Colonic mucosa (tissue), 4 donors: ENCODE measurements around the gene SPNS1. TPM values are rescaled to one million over a fixed set of nuclear protein-coding genes. Genes with fewer than 3 reads are reported as not detected.
"Not testable (repeated sequence)": the region's sequence is repeated elsewhere in the genome, so short reads cannot be mapped to it uniquely, and the experiment has no call there.

Experiments
- DNase-seq: peaks from one replicate; pipeline ENCODE4 v3.0.0-alpha.2; 2020
- H3K27ac ChIP-seq: fragments of 200-600 bp; one replicate; pipeline ENCODE4 v1.8.0; 2021
- H3K27me3 ChIP-seq: fragments of 200-600 bp; one replicate; pipeline ENCODE4 v1.8.0; 2021
- H3K36me3 ChIP-seq: fragments of 200-600 bp; one replicate; pipeline ENCODE4 v1.8.0; 2021
- H3K4me1 ChIP-seq: fragments of 200-600 bp; one replicate; pipeline ENCODE4 v1.8.0; 2021; ENCODE audit warnings: mild to moderate bottlenecking
- H3K4me3 ChIP-seq: fragments of 200-600 bp; one replicate; pipeline ENCODE4 v1.8.0; 2021
- H3K9ac ChIP-seq, 2 donors: one replicate each; pipeline ENCODE4 v1.7.0; 2013; ENCODE audit warnings: control low read depth in 2 of 2, low read depth in 2 of 2, low read length in 2 of 2
- H3K9me3 ChIP-seq: fragments of 200-600 bp; one replicate; pipeline ENCODE4 v1.8.0; 2021
- intact Hi-C: fragments of 100-400 bp; cut with DNase I; formaldehyde crosslinking; loops from one replicate; pipeline ENCODE4 v1.14.1; 2022
- total RNA-seq, 2 donors: library from RNA; stranded (reverse); fragmentation: NEBNext Ultra II Directional in 1 of 2; extraction: Animal tissue kit (Norgen Biotek cat#: 25700) in 1 of 2; gene quantifications; one replicate each; pipeline ENCODE4 v1.2.1, GENCODE V29; 2021
- TF ChIP-seq, protein P1 (sequence below): fragments of 200-600 bp; IDR thresholded peaks from one replicate; pipeline ENCODE4 v1.8.0; 2022; ENCODE audit warnings: antibody characterized with exemption, mild to moderate bottlenecking
- donor health status: healthy.
- donor health status: DM: no; HTN: no; CAD: no.
- donor health status: DM: no; HTN: no; CAD: no.

The SPNS1 gene
- total RNA-seq, 2 donors from 2014 or later: 30.3 to 56.3 TPM

DNA sequence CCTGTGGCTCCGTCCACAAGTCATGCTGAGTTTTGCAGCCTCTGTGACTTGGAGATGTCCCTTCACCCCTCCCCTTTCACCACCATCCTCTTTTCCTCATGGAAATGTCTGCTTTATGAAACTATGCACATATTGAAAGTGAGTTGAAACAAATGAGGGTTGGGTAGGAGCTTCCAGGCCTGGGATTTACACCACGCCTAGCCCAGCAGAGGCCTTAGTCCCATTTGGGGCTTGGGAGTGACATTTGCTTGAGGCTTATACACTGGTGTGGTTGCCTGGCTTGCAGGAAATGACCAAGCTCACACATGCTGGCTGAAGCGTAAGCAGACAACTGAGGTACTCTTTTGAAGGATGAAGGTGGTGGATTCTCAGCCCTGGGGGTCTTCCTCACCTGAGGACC is 10.5 kb upstream of the SPNS1 start:
- no peaks in the 10 kb centered on the region for H3K27me3 ChIP-seq
- H3K9ac ChIP-seq: no peak overlapping the region
- DNase-seq: no peak
- TF ChIP-seq, protein P1, sequence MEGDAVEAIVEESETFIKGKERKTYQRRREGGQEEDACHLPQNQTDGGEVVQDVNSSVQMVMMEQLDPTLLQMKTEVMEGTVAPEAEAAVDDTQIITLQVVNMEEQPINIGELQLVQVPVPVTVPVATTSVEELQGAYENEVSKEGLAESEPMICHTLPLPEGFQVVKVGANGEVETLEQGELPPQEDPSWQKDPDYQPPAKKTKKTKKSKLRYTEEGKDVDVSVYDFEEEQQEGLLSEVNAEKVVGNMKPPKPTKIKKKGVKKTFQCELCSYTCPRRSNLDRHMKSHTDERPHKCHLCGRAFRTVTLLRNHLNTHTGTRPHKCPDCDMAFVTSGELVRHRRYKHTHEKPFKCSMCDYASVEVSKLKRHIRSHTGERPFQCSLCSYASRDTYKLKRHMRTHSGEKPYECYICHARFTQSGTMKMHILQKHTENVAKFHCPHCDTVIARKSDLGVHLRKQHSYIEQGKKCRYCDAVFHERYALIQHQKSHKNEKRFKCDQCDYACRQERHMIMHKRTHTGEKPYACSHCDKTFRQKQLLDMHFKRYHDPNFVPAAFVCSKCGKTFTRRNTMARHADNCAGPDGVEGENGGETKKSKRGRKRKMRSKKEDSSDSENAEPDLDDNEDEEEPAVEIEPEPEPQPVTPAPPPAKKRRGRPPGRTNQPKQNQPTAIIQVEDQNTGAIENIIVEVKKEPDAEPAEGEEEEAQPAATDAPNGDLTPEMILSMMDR: no peak
- peaks cover 19% of the 10 kb centered on the region for H3K36me3 ChIP-seq
- H3K4me1 ChIP-seq: no peaks in the 10 kb centered on the region
- no peaks in the 10 kb centered on the region for H3K9me3 ChIP-seq
- H3K4me3 ChIP-seq: no peak overlapping the region
- H3K27ac ChIP-seq: no peak overlapping the region
- intact Hi-C loops: no loop called here

DNA sequence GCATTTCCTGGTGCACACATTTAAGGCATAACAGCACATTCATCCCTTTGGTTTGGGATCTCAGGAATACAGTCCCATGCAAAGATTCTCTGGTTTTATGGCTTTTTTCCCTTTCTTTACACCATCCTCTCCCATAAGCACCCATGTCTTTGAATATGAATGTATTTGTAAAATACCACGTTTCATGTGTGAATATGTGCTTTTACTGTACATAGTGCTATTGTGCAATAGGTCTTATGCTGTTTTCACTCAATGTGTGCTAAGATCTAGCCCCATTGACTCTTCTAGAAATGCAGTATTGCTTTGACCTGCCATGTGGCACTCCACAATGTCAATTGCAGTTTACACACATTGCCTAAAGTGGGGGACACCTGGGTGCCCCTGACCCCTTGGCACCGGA is 10.1 kb upstream of the SPNS1 start:
- intact Hi-C loops: no loop called here
- H3K4me1 ChIP-seq: no peaks in the 10 kb centered on the region
- H3K4me3 ChIP-seq: no peak overlapping the region
- H3K27ac ChIP-seq: no peak overlapping the region
- no peaks in the 10 kb centered on the region for H3K27me3 ChIP-seq
- H3K9me3 ChIP-seq: no peaks in the 10 kb centered on the region
- TF ChIP-seq, protein P1: no peak
- peaks cover 19% of the 10 kb centered on the region for H3K36me3 ChIP-seq
- no peak overlapping the region for H3K9ac ChIP-seq
- DNase-seq: no peak

DNA sequence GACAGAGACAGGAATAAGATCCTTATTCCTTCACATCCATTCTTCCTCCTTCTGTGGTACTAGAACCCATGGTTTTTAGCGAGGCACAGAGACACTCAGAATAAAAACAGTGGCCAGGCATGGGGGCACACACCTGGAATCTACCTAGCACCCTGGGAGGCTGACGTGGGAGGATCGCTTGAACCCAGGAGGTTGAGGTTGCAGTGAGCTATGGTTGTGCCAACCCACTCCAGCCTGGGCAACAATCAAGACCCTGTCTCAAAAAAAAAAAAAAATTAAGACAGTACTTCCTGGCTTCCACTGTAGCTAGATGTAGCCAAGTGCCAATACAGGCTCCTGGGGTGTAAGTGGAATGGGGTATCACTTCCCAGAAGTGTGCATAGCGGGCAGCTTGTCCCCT is 7.4 kb upstream of the SPNS1 start:
- Histone ChIP-seq H3K4me3 (no peak overlapping the region), H3K36me3 (peaks cover 19% of the 10 kb centered on the region), H3K9ac (no peak overlapping the region), H3K27ac (no peak overlapping the region), H3K27me3 (no peaks in the 10 kb centered on the region), H3K4me1 (no peaks in the 10 kb centered on the region), H3K9me3 (no peaks in the 10 kb centered on the region)
- TF ChIP-seq, protein P1: no peak
- intact Hi-C loops: no loop called here
- no peak for DNase-seq

DNA sequence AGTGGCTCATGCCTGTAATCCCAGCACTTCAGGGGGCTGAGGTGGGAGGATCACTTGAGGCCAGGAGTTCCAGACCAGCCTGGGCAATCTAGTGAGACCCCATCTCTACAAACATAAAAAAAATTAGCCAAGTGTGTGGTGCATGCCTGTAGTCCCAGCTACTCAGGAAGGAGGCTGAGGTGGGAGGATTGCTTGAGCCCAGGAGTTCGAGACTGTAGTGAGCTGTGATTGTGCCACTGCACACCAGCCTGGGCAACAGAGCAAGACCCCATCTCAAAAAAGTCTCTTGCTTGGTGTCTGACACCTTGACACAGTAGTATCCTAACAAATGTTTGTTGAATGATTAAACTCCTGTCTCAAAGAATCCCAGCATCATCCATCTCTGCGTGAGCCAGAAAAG is 4.9 kb upstream of the SPNS1 start:
- H3K9ac ChIP-seq, H3K36me3 ChIP-seq, H3K27me3 ChIP-seq, intact Hi-C loops, H3K4me1 ChIP-seq, H3K4me3 ChIP-seq, DNase-seq, H3K9me3 ChIP-seq, H3K27ac ChIP-seq: not testable (repeated sequence)

DNA sequence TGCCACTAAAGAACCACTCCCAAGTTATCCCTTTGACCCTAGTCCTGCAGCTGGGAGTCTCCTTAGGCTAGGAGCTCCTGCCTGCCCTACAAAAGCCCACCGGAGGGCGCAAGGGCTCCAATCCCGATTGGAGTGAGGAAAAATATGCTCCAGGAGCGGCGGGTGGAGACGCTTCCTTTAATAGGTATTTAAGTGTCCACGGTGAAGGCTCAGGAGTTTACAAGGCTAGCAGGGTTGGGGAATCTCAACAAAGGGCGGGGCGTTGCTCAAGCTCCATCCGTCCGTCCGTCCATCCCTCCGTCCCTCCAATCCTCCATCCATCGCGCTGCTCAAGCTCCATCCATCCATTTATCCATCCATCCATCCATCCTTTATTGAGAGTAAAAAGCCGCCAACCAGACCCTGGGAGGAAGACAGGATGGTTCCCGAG is 556 bp upstream of the SPNS1 start:
- H3K9ac ChIP-seq: peak overlapping the region; percentile 54 to 75

DNA sequence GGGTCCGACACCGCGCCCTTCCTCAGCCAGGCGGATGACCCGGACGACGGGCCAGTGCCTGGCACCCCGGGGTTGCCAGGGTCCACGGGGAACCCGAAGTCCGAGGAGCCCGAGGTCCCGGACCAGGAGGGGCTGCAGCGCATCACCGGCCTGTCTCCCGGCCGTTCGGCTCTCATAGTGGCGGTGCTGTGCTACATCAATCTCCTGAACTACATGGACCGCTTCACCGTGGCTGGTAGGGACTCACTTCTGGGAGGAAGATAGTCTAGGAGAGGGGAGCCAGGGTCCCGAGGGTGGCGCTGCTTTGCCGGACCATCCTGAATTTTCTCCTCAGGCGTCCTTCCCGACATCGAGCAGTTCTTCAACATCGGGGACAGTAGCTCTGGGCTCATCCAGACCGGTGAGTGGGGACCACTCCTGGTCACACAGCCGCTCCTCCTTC is 601 bp downstream of the SPNS1 start:
- TF ChIP-seq, protein P1: no peak
- DNase-seq: no peak

More for the DNA sequence above, 556 bp upstream of the SPNS1 start:
- Histone ChIP-seq H3K4me1 (peaks cover 8% of the 10 kb centered on the region), H3K9me3 (no peaks in the 10 kb centered on the region), H3K36me3 (no peaks in the 10 kb centered on the region), H3K4me3 (peak overlapping the region; percentile 75), H3K27me3 (no peaks in the 10 kb centered on the region), H3K27ac (peak overlapping the region; percentile 50)
- peak; percentile 65 for DNase-seq
- intact Hi-C loops: no loop called here
- TF ChIP-seq, protein P1: no peak

More for the DNA sequence above, 601 bp downstream of the SPNS1 start:
- H3K27me3 ChIP-seq: no peaks in the 10 kb centered on the region
- no peak overlapping the region for H3K27ac ChIP-seq
- H3K36me3 ChIP-seq: no peaks in the 10 kb centered on the region
- peak overlapping the region; percentile 75 for H3K4me3 ChIP-seq
- intact Hi-C loops: no loop called here
- peaks cover 8% of the 10 kb centered on the region for H3K4me1 ChIP-seq
- H3K9me3 ChIP-seq: no peaks in the 10 kb centered on the region
- H3K9ac ChIP-seq: peak overlapping the region; percentile 73 to 75
